HCT116 (cell line): ENCODE results near the gene TNIK.

Experiments
- CTCF ChIP-seq, 3 experiments: fragments of 200-600 bp in 1 of 3; sonication (generic) in 1 of 3; IDR thresholded peaks in 2 of 3; conservative IDR thresholded peaks in 1 of 3; 2 replicates each; pipeline ENCODE4 v1.5.1; 2012 to 2017; ENCODE audit warnings: low read depth in 2 of 3, low read length in 2 of 3, antibody characterized with exemption in 1 of 3, borderline replicate concordance in 1 of 3, control low read depth in 1 of 3, mild to moderate bottlenecking in 1 of 3, mixed read lengths in 1 of 3, mixed run types in 1 of 3, moderate library complexity in 1 of 3; ENCODE audit not compliant: insufficient read depth in 1 of 3
- MAX ChIP-seq: IDR thresholded peaks from 2 replicates; pipeline ENCODE4 v1.6.1; 2012
- POLR2A ChIP-seq: IDR thresholded peaks from 2 replicates; pipeline ENCODE4 v1.7.0; 2011; ENCODE audit warnings: borderline replicate concordance; ENCODE audit not compliant: insufficient read depth, insufficient read length; ENCODE audit errors: extremely low read depth
- RAD21 ChIP-seq: IDR thresholded peaks from 2 replicates; pipeline ENCODE4 v1.6.1; 2012; ENCODE audit warnings: low read depth, mild to moderate bottlenecking

GRCh38 chr3:171365489-171365888 is 94.7 kb downstream of the TNIK start:
- TF ChIP-seq CTCF (IDR thresholded peaks at IDR 0.05 in 2 of 3, conservative IDR thresholded peaks at IDR 0.05 in 1 of 3; ENCODE audit: borderline replicate concordance in 1 of 3, insufficient read depth in 1 of 3, low read depth in 2 of 3, low read length in 2 of 3) (no peak), MAX (no peak), POLR2A (no peak), RAD21 (no peak)
